DND-41 (cell line): ENCODE measurements around the gene ADO.
A peak's percentile ranks its signal among the peaks of the same experiment; 100 is the strongest.

Experiments used
- ATAC-seq: fragments of 200-7000 bp; cut with Tn5 transposase; 3 replicates; pipeline ENCODE4 v1.9.1; 2021; ENCODE audit warnings: low read depth; ENCODE audit not compliant: insufficient read depth
- DNase-seq: peaks from one replicate; pipeline ENCODE4 v3.0.0-alpha.2; 2020
- H2AFZ ChIP-seq: 2 replicates; pipeline ENCODE4 v1.6.0; 2012; ENCODE audit warnings: low read depth, low read length
- H3K27ac ChIP-seq: 2 replicates; pipeline ENCODE4 v1.5.1; 2012; ENCODE audit warnings: low read length, inconsistent platforms
- H3K27me3 ChIP-seq: fragments of 200-600 bp; sonication (generic); 2 replicates; pipeline ENCODE4 v1.6.0; 2012; ENCODE audit warnings: low read length, mild to moderate bottlenecking, inconsistent platforms; ENCODE audit not compliant: insufficient read depth, poor library complexity
- H3K36me3 ChIP-seq: 2 replicates; pipeline ENCODE4 v1.5.1; 2012; ENCODE audit warnings: low read length, inconsistent platforms; ENCODE audit not compliant: insufficient read depth
- H3K4me1 ChIP-seq: 2 replicates; pipeline ENCODE4 v1.5.1; 2012; ENCODE audit warnings: mild to moderate bottlenecking, low read length; ENCODE audit not compliant: insufficient read depth
- H3K4me2 ChIP-seq: 2 replicates; pipeline ENCODE4 v1.6.0; 2012; ENCODE audit warnings: mild to moderate bottlenecking, moderate library complexity, low read length, inconsistent platforms; ENCODE audit not compliant: insufficient read depth
- H3K4me3 ChIP-seq, 2 experiments: fragments of 200-600 bp in 1 of 2; shearing (Covaris generic) in 1 of 2; 2 replicates each; pipeline ENCODE4 v1.5.1; 2012 to 2016; ENCODE audit warnings: inconsistent platforms in 2 of 2, low read length in 2 of 2, mild to moderate bottlenecking in 2 of 2, low read depth in 1 of 2, moderate library complexity in 1 of 2
- H3K79me2 ChIP-seq: 2 replicates; pipeline ENCODE4 v1.6.0; 2012; ENCODE audit warnings: low read length, inconsistent platforms; ENCODE audit not compliant: insufficient read depth
- H3K9ac ChIP-seq: 2 replicates; pipeline ENCODE4 v1.6.0; 2012; ENCODE audit warnings: low read depth, mild to moderate bottlenecking, inconsistent platforms, low read length, moderate library complexity
- H3K9me3 ChIP-seq: 2 replicates; pipeline ENCODE4 v1.5.1; 2012; ENCODE audit warnings: low read length, moderate library complexity, mild to moderate bottlenecking, inconsistent platforms; ENCODE audit not compliant: insufficient read depth, severe bottlenecking
- H4K20me1 ChIP-seq: 2 replicates; pipeline ENCODE4 v1.6.0; 2012; ENCODE audit warnings: low read length; ENCODE audit not compliant: insufficient read depth
- EZH2 ChIP-seq: IDR thresholded peaks from 3 replicates; pipeline ENCODE4 v1.6.1; 2012; ENCODE audit warnings: borderline replicate concordance, low read depth, mild to moderate bottlenecking, moderate library complexity, low read length, inconsistent platforms; ENCODE audit not compliant: severe bottlenecking
- TF ChIP-seq, protein P1 (sequence below): IDR thresholded peaks from 2 replicates; pipeline ENCODE4 v1.5.1; 2012; ENCODE audit warnings: borderline replicate concordance, low read length, moderate library complexity, mild to moderate bottlenecking; ENCODE audit not compliant: poor library complexity, severe bottlenecking; ENCODE audit errors: extremely low read depth

ADO gene

DNA sequence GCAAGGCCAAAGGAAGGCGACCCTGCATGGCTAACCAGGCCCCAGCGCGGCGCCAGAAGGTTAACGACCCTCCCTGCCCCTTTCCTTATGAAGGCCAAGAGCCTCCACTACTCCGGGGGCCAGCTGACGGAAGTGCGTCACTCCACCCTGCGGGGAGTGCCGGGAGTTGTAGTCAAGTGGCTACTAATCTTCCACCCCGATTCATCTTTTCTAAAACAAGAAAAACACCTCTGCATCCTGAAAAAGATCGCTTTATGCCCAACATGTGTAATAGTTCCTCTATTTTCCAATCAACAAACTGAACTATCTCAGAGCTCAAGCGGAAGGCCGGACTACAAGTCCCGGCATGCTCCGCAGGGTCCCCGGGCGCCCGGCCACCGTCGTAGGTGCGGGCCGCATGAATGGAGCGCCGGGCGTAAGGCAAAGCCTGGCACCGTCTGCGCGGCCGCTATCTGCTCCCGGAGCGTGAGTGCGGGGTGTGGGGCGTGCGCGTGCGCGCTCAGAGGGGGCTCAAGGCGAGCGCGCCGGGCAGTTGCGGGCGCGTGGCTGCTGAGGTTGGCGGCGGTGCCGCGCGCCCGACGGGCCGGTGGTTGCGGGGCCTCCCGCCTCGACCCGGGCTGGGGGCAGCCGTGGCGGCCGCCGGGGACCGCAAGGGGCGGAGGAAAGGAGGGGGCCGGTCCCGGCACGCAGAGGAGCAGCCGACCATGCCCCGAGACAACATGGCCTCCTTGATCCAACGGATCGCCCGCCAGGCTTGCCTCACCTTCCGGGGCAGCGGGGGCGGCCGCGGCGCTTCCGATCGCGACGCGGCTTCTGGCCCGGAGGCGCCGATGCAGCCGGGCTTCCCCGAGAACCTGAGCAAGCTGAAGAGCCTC lies at the start of gene ADO:
Gene ADO, plus strand, starts transcription at position 365 of the 875 bp plus-strand sequence. Its CDS starts 340 bp downstream, at position 705.
- H3K79me2 ChIP-seq = peaks cover 45% of the 10 kb centered on the region
- peak within 1 kb of the TSS; percentile 92 for H3K27ac ChIP-seq
- H3K4me3 ChIP-seq = peak within 1 kb of the TSS; percentile 63 to 93
- peaks cover under 1% of the 10 kb centered on the region for H3K27me3 ChIP-seq
- ATAC-seq (peak; percentile 85), DNase-seq (peak; percentile 78)
- peaks cover 35% of the 10 kb centered on the region for H4K20me1 ChIP-seq
- peak within 1 kb of the TSS; percentile 98 for H3K4me2 ChIP-seq
- H3K4me1 ChIP-seq = peaks cover 40% of the 10 kb centered on the region
- TF ChIP-seq EZH2 = no peak
- TF ChIP-seq, protein P1, sequence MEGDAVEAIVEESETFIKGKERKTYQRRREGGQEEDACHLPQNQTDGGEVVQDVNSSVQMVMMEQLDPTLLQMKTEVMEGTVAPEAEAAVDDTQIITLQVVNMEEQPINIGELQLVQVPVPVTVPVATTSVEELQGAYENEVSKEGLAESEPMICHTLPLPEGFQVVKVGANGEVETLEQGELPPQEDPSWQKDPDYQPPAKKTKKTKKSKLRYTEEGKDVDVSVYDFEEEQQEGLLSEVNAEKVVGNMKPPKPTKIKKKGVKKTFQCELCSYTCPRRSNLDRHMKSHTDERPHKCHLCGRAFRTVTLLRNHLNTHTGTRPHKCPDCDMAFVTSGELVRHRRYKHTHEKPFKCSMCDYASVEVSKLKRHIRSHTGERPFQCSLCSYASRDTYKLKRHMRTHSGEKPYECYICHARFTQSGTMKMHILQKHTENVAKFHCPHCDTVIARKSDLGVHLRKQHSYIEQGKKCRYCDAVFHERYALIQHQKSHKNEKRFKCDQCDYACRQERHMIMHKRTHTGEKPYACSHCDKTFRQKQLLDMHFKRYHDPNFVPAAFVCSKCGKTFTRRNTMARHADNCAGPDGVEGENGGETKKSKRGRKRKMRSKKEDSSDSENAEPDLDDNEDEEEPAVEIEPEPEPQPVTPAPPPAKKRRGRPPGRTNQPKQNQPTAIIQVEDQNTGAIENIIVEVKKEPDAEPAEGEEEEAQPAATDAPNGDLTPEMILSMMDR = no peak
- peak within 1 kb of the TSS; percentile 99 for H2AFZ ChIP-seq
- H3K36me3 ChIP-seq = peaks cover 38% of the 10 kb centered on the region
- peak within 1 kb of the TSS; percentile 99 for H3K9ac ChIP-seq
- H3K9me3 ChIP-seq = no peaks in the 10 kb centered on the region

DNA sequence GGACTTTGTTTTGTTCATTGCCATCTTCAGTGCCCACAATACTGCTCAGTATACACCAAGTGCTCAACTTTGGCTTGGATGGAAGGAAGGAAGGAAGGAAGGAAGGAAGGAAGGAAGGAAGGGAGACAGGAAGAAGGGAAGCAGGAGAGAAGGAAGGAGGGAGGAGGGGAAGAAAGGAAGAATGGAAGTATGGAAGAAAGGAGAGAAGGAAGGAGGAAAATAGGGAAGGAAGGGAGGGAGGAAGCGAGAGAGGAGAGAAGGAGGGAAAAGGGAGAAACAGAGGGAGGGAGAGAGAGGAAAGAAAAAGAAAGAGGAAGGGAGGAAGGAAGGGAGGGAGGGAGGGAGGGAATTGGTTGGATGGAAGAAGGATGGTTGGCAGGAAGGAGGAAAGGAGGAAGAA lies 49.6 kb upstream of the ADO start:
- Histone ChIP-seq H3K36me3 (no peaks in the 10 kb centered on the region), H3K4me3 (no peak overlapping the region), H3K4me2 (no peak overlapping the region), H3K9me3 (no peaks in the 10 kb centered on the region), H2AFZ (no peak overlapping the region), H3K27ac (no peak overlapping the region), H3K9ac (no peak overlapping the region), H3K4me1 (no peaks in the 10 kb centered on the region), H3K27me3 (no peaks in the 10 kb centered on the region), H3K79me2 (no peaks in the 10 kb centered on the region), H4K20me1 (no peaks in the 10 kb centered on the region)
- DNase-seq = no peak
- TF ChIP-seq, protein P1 = no peak
- no peak for TF ChIP-seq EZH2
- ATAC-seq = no peak

DNA sequence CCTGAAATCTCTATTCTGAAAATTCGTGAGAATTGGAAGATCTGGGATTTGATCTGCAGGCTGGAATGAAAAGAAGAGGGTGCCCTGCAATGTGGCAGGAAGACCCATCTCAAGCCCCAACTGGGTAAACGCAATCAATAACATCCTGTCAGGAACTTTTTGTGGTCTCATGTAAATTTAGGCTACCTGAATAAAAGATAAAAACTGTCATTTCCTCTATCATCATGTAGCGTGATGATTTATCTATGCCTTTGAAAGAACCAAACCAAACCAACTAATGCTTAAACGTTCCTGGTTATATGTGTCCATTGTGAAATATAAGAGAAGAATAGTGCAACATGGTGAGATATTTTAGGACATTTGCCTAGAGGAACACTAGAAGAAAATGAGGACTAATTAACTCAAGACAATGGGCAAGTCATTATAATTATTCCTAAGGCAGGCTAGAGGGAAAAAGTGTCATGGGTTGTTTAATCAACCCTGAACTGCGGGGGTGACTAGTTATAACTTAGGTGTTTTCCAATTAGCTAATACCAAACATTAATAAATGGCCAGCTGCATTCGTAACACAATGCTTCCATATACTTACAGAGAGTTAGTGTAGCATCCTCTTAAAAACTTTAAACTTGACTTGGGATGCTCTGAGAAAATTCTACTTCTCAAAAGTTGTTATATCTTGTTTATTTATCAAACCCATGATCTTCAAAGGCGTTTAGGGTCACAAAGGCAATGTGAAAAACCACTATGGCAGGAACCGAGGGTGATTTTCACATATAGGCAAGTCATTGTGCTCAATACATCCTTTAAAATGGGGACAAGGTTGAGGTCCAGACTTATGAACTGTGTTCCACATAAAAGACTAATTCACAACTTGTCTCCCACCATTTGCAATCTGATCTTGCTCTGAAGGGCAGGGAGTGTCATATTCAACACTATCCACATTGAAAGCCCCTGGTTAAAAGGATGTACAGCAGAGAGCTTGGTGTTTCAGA lies 48.6 kb upstream of the ADO start:
- no peaks in the 10 kb centered on the region for H3K9me3 ChIP-seq
- no peaks in the 10 kb centered on the region for H4K20me1 ChIP-seq
- H3K9ac ChIP-seq = no peak overlapping the region
- no peak for TF ChIP-seq EZH2
- TF ChIP-seq, protein P1 = no peak
- ATAC-seq (no peak), DNase-seq (no peak)
- no peaks in the 10 kb centered on the region for H3K4me1 ChIP-seq
- H3K4me2 ChIP-seq = no peak overlapping the region
- no peak overlapping the region for H3K4me3 ChIP-seq
- no peaks in the 10 kb centered on the region for H3K27me3 ChIP-seq
- no peak overlapping the region for H3K27ac ChIP-seq
- H3K79me2 ChIP-seq = no peaks in the 10 kb centered on the region
- no peaks in the 10 kb centered on the region for H3K36me3 ChIP-seq
- H2AFZ ChIP-seq = no peak overlapping the region
